SU-DHL-6 (cell line): ENCODE data around the gene GRIK1.

Experiments used
- H2AFZ ChIP-seq: fragments of 200-600 bp; sonication (generic); 2 replicates; pipeline ENCODE4 v1.6.1; 2014; ENCODE audit warnings: low read depth, mild to moderate bottlenecking, moderate library complexity, mixed read lengths, antibody characterized with exemption, low read length; ENCODE audit not compliant: severe bottlenecking
- H3F3A ChIP-seq: fragments of 200-600 bp; shearing (Covaris generic); 2 replicates; pipeline ENCODE4 v1.6.0; 2016; ENCODE audit warnings: antibody characterized with exemption, mild to moderate bottlenecking; ENCODE audit not compliant: insufficient read depth
- H3K27ac ChIP-seq: fragments of 200-600 bp; sonication (generic); 2 replicates; pipeline ENCODE4 v1.5.1; 2016; ENCODE audit warnings: low read depth, mild to moderate bottlenecking, low read length, moderate library complexity, mixed read lengths
- H3K27me3 ChIP-seq: fragments of 200-600 bp; sonication (generic), shearing (Covaris generic); 2 replicates; pipeline ENCODE4 v1.6.0; 2014; ENCODE audit warnings: mild to moderate bottlenecking, low read length
- H3K36me3 ChIP-seq: fragments of 200-600 bp; sonication (generic); 2 replicates; pipeline ENCODE4 v1.6.1; 2014; ENCODE audit warnings: mild to moderate bottlenecking, low read length, mixed read lengths
- H3K4me2 ChIP-seq: fragments of 300-600, 200-600 bp; shearing (Covaris generic), sonication (generic); 2 replicates; pipeline ENCODE4 v1.6.0; 2014; ENCODE audit warnings: low read length, low read depth, mild to moderate bottlenecking; ENCODE audit not compliant: poor library complexity, severe bottlenecking
- H3K4me3 ChIP-seq: fragments of 200-600 bp; sonication (generic); 2 replicates; pipeline ENCODE4 v1.5.1; 2014; ENCODE audit warnings: antibody characterized with exemption, low read length, mild to moderate bottlenecking, mixed read lengths; ENCODE audit not compliant: insufficient read depth, poor library complexity, severe bottlenecking
- H3K79me2 ChIP-seq: fragments of 200-600 bp; sonication (generic); 2 replicates; pipeline ENCODE4 v1.6.1; 2014; ENCODE audit warnings: mild to moderate bottlenecking, low read length, moderate library complexity; ENCODE audit not compliant: insufficient read depth
- H3K9ac ChIP-seq: fragments of 200-600 bp; sonication (generic); 2 replicates; pipeline ENCODE4 v1.7.0; 2014; ENCODE audit warnings: mild to moderate bottlenecking, low read length
- H3K9me2 ChIP-seq: fragments of 200-600 bp; sonication (generic); replicated peaks from 2 replicates; pipeline ENCODE4 v1.6.1; 2014; ENCODE audit warnings: low read length; ENCODE audit not compliant: insufficient read depth
- H3K9me3 ChIP-seq: fragments of 200-600 bp; sonication (generic); 2 replicates; pipeline ENCODE4 v1.6.1; 2014; ENCODE audit warnings: low read length, mixed read lengths; ENCODE audit not compliant: insufficient read depth
- H4K20me1 ChIP-seq: fragments of 200-600 bp; sonication (generic); 2 replicates; pipeline ENCODE4 v1.6.1; 2014; ENCODE audit warnings: low read depth, mild to moderate bottlenecking, antibody characterized with exemption, low read length, moderate library complexity, mixed read lengths
- EZH2phosphoT487 ChIP-seq: fragments of 200-600 bp; sonication (generic), shearing (Covaris generic); conservative IDR thresholded peaks from 2 replicates; pipeline ENCODE4 v1.6.1; 2018; ENCODE audit warnings: mild to moderate bottlenecking, antibody characterized with exemption, low read length, moderate library complexity, mixed read lengths
- TF ChIP-seq, protein P1 (sequence below): fragments of 200-600 bp; sonication (generic); IDR thresholded peaks from one replicate; pipeline ENCODE4 v1.5.1; 2017; ENCODE audit warnings: antibody characterized with exemption, mild to moderate bottlenecking, low read length, moderate library complexity; ENCODE audit not compliant: insufficient read depth, poor library complexity, severe bottlenecking

GRIK1 gene

DNA sequence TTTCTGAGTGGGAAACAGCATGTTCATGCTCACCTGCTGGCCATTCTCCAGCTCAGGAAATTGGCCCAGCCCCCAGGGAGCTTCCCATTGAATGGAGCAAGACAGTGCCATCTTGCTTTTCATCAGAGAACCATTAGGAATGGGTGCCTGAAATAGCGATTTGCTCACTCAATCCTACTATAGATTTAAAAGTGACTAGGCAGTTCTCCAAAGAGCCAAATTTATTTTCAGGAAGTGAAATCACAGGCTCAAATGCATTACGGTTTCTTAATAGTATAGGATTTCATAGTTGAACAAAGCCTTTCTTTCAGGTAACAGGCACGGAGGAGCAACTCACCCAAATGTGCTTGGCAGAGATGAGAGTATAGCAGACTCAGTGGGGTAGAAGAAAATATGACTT is 272.1 kb downstream of the GRIK1 start:
- Histone ChIP-seq H2AFZ (no peak overlapping the region), H3K27me3 (no peaks in the 10 kb centered on the region; the same call in 1 of the 2 replicates), H3K79me2 (no peaks in the 10 kb centered on the region), H3K9me2 (no peaks in the 10 kb centered on the region), H3K9ac (no peak overlapping the region), H3K4me3 (no peak overlapping the region), H3K4me2 (no peak overlapping the region), H4K20me1 (no peaks in the 10 kb centered on the region), H3K27ac (no peak overlapping the region), H3K9me3 (no peaks in the 10 kb centered on the region), H3K36me3 (no peaks in the 10 kb centered on the region), H3F3A (no peaks in the 10 kb centered on the region)
- TF ChIP-seq, protein P1, sequence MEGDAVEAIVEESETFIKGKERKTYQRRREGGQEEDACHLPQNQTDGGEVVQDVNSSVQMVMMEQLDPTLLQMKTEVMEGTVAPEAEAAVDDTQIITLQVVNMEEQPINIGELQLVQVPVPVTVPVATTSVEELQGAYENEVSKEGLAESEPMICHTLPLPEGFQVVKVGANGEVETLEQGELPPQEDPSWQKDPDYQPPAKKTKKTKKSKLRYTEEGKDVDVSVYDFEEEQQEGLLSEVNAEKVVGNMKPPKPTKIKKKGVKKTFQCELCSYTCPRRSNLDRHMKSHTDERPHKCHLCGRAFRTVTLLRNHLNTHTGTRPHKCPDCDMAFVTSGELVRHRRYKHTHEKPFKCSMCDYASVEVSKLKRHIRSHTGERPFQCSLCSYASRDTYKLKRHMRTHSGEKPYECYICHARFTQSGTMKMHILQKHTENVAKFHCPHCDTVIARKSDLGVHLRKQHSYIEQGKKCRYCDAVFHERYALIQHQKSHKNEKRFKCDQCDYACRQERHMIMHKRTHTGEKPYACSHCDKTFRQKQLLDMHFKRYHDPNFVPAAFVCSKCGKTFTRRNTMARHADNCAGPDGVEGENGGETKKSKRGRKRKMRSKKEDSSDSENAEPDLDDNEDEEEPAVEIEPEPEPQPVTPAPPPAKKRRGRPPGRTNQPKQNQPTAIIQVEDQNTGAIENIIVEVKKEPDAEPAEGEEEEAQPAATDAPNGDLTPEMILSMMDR = no peak
- TF ChIP-seq EZH2phosphoT487 = no peak

DNA sequence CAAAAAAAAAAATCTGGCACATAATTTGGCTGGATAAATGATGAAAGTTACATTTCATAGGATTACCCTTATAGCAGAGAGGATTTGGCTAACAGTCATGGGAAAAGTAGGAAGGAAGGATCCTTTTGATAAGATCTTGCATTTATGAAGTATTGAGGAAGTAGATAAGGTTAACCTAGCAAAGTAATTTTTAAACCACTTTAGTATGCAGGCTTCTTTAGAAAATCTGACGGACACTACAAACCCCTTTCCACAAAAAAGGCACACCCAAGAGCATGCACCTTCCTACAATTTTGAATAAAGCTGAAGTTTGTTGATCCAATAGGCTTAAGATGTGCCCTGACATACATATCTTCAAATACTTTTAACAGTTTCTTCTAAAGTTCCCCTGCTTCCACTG is 275.2 kb downstream of the GRIK1 start:
- TF ChIP-seq EZH2phosphoT487 = no peak
- TF ChIP-seq, protein P1 = no peak
- no peak overlapping the region for H2AFZ ChIP-seq
- H3K9me3 ChIP-seq = 0 out of 2 replicates have a peak, but pooled peaks cover 3% of the 10 kb centered on the region
- no peak overlapping the region for H3K4me2 ChIP-seq
- no peaks in the 10 kb centered on the region for H3K36me3 ChIP-seq
- H3K9me2 ChIP-seq = no peaks in the 10 kb centered on the region
- no peaks in the 10 kb centered on the region for H3K79me2 ChIP-seq
- H3K9ac ChIP-seq = no peak overlapping the region
- no peak overlapping the region for H3K4me3 ChIP-seq
- no peaks in the 10 kb centered on the region for H4K20me1 ChIP-seq
- no peaks in the 10 kb centered on the region; the same call in 1 of the 2 replicates for H3K27me3 ChIP-seq
- no peaks in the 10 kb centered on the region for H3F3A ChIP-seq
- no peak overlapping the region for H3K27ac ChIP-seq

DNA sequence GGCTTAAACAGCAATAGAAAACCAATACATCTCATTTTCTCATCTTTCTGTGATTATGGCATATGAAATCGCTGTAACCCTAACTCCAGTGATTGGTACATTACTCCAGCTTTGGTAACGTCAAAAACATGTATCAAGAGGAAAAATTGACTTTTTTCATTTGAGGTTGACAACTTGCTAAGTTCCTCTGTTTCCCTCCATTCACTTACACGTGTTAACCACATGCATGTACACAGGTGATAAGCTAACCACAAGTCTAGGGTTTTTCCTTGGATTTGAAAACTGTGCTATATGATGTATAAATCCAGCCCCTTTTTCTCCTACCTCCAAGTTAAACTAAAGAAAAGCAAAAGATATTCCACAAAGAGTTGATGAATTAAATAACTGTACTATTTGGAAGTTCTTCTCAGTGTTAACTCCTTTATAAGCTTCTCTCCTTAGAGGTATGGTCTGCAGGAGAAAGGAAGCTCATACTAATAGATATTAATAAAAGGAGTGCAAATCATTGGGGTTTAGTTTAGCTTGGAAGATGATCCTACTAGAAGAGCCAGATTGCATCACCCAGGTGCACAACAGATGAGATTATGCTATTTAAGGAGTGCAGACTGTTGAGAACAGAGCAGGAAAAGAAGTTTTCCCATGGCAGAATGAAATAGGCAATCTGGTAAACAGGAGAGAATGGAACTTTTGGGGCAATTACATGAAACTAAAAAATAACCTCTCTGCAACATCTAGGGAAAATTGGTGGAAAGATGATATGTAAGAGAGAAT is 277.9 kb downstream of the GRIK1 start:
- H3K9me3 ChIP-seq = 0 out of 2 replicates have a peak, but pooled peaks cover 3% of the 10 kb centered on the region
- no peaks in the 10 kb centered on the region for H4K20me1 ChIP-seq
- no peak overlapping the region for H3K27ac ChIP-seq
- H3K79me2 ChIP-seq = no peaks in the 10 kb centered on the region
- no peak overlapping the region for H3K9ac ChIP-seq
- TF ChIP-seq EZH2phosphoT487 = no peak
- TF ChIP-seq, protein P1 = no peak
- no peaks in the 10 kb centered on the region for H3K36me3 ChIP-seq
- no peak overlapping the region for H3K4me2 ChIP-seq
- no peak overlapping the region for H2AFZ ChIP-seq
- no peak overlapping the region for H3K4me3 ChIP-seq
- H3K9me2 ChIP-seq = no peaks in the 10 kb centered on the region
- no peaks in the 10 kb centered on the region for H3F3A ChIP-seq
- H3K27me3 ChIP-seq = no peaks in the 10 kb centered on the region; the same call in 1 of the 2 replicates
